Cortex of kidney (tissue), 1 donor: Measurements from ENCODE around the gene GTF2IRD1.
"Not testable (repeated sequence)": the region's sequence is repeated elsewhere in the genome, so short reads cannot be mapped to it uniquely, and the experiment has no call there.

Source experiments
- DNase-seq: peaks from one replicate; lab custom pipeline; 2025; lab: John Stamatoyannopoulos, UW

GTF2IRD1 gene

DNA sequence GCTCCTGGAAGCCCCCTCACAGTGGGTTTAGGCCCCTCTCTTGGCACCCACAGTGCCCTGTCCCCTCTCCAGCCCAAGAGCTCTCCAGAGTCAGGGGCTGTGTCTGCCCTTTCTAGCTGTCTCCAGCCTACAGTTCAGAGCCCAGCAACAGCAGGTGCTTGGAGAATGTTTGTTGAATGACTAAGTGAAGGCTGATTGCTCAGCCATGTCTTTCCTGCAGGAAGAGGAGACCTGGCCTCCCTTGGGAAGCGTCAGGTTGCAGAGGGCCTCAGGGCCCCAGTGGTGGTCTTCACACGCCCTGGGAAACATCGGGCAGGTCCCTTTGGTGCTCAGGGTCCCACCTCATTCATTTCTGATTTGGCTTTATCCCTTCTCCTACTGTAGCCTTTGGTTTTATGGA is 62.5 kb downstream of the GTF2IRD1 start:
- DNase-seq = no peak

DNA sequence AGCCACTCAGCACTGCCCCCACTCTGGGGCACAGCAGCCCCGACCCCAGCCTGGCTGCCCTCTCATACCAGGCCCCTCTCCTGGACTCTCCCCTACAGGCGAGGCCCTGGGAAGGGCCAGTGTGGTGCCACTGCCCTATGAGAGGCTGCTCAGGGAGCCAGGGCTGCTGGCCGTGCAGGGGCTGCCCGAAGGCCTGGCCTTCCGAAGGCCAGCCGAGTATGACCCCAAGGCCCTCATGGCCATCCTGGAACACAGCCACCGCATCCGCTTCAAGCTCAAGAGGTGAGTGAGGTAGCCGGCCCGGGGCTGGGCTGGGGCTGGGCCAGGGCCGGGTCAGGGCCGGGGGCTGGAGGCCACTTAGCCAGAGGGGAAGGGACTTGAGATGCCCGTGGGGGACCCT is 64.3 kb downstream of the GTF2IRD1 start:
- DNase-seq = no peak

DNA sequence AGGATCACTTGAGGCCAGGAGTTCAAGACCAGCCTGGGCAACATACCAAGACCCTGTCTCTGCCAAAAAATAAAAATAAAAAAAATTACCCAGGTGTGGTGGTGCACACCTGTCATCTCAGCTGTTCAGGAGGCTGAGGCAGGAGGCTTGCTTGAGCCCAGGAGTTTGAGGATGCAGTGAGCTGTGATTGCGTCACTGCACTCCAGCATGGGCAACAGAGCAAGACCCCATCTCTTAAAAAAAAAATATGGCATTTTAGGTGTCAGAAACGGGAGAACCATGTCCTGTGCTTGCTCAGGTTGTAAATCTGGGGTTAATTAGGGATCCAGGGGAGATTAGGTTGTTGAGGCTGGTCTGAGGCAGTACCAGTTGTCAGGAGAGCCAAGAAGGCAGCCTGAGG is 64.9 kb downstream of the GTF2IRD1 start:
- no peak for DNase-seq

DNA sequence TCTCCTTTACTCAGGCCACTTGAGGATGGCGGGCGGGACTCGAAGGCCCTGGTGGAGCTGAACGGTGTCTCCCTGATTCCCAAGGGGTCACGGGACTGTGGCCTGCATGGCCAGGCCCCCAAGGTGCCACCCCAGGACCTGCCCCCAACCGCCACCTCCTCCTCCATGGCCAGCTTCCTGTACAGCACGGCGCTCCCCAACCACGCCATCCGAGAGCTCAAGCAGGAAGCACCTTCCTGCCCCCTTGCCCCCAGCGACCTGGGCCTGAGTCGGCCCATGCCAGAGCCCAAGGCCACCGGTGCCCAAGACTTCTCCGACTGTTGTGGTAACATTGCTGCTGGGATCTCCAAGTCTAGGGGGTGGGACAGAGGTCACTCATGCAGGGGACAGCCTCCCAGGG is 65.7 kb downstream of the GTF2IRD1 start:
- DNase-seq = no peak

DNA sequence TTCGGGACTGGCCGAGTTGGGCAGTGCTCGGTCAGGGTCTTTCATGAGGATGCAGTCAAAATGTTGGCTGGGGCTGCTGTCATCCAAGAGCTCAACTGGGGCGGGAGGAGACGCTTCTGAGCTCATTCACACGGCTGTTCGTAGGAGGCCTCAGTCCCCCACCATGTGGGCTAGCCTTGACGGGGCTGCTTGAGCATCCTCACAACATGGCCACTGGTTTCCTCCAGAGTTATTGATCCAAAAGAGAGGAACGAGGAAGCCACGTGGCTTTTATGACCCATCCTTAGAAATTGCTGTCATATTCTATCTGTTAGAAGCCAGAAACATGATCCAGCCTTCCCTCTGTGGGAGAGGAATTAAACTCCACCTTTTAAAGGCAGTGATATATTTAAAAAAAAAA is 68.1 kb downstream of the GTF2IRD1 start:
- DNase-seq = no peak

DNA sequence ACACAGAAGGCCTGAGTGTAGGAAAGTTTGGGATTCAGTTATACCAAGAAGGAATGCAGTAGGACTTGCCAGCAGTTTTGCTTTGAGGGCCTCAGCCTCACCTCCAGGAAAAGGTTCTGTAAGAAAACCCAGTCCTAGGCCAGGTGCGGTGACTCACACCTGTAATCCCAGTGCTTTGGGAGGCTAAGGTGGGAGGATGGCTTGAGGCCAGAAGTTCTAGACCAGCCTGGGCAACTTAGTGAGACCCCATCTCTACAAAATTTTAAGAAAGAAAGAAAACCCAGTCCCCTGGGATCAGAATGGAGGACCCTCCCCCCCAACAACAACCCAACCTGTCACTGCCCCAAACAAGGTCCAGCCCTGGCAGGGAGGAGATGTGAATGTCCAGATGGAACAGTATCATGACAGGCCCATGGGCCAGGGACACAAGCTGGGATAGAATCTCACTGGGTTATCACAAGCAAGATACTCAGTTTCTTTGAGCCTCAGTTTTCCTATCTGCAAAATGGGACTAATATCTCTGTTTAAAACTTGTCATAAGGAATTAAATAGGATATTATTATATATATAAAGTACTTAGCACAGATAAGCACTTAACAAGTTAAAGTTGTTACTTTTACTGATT is 68.7 kb downstream of the GTF2IRD1 start:
- no peak for DNase-seq

DNA sequence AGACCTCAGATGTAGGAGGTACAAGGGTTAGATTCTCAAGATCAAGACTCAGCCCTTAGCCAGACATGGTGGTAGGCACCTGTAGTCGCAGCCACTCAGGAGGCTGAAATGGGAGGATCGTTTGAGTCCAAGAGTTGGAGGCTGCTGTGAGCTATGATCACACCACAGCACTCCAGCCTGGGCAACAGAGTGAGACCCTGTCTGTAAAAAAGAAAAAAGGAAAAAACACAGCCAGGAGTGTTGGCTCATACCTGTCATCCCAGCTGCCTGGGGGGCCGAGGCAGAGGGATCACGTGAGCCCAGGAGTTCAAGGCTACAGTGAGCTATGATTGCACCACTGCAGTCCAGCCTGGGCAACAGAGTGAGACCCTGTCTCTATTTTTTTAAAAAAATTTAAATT is 69.3 kb downstream of the GTF2IRD1 start:
- DNase-seq = no peak

DNA sequence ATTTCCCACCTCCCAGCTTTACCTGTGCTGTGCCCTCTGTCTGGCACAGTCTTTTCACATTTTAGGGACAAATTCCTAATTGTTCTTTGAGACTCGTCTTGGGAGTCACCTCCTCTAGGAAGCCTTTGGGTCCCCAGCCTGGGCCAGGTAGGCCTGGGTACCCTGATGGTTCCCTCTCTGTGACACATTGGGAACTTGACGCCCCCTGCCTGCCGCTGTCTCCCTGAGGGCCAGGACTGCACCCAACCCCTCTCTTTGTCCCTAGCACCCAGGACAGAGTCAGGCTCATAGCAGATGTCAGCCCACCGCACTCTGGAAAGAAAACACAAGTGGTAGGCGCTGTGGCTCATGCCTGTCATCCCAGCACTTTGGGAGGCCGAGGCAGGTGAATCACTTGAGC is 71.4 kb downstream of the GTF2IRD1 start:
- no peak for DNase-seq

DNA sequence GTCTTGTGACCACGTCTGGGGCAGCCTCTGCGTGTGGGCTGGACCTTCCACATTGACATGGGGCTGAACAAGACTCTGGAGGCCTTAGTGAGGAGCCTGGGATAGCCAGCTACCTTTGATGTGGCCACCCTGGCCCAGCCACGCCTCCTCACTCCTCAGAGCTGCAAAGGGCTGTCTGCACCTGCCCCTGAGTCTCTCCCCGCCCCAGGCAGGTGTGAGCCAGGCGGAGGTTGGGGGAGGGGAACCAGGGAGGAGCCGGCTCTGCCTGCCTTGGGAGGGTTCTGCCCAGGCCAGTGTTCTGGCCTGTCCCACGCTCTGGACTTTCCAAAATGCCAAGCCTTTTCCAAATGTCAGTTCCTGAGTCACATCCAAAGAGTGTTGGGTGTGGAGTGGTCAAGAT is 72.2 kb downstream of the GTF2IRD1 start:
- DNase-seq = no peak

DNA sequence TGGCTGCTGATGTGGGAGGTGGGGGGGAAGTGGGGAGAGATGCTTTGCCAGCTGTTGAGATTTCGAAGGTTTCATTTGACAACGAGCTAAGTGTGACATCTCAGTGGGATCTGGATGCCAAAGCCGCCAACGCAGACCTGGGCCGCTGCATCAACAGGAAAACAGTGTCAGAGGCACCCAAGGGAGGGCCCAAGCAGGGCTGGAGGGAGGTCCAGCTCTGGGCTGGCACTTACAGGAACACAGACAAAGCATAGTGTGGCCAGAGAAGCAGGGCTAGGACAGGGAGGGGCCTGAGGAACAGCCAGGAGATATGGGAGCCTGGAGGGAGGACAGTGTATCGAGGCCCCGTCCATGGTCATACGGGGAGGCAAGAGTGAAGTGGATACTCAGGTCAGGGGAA is 73.1 kb downstream of the GTF2IRD1 start:
- no peak for DNase-seq

DNA sequence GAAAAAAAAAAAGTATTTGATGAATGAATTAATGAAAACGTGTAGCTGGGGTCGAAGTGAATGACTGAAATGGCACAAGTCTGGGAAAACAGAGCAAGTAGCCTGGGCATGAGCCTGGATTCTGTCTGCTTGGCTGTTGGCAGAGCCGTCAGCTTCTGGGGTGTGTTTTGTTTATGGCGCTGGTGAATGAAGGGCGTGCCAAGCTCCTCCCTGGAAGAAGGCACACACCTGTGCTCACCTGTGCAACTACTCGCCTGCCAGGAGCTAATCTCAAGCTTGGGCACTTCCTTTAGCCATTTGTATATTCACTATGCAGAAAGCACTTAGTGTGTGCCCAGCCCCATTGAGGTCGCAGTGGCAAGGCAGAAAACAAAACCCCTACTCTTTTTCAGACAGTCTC is 74.1 kb downstream of the GTF2IRD1 start:
- DNase-seq = no peak

DNA sequence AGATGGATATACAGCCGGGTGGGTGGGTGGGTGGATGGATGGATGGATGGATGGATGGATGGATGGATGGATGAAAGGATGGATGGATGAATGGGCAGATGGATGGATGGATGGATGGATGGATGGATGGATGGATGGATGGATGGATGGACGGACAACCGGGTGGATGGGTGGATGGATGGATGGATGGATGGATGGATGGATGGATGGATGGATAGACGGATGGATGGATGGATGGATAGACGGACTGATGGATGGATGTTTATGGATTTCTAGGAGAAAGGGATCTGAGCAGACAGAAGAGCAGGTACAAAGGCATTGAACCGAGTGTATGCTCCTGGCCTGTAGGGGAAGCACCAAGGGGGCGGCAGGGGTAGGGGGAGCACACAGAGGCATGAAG is 75.1 kb downstream of the GTF2IRD1 start:
- DNase-seq = not testable (repeated sequence)

DNA sequence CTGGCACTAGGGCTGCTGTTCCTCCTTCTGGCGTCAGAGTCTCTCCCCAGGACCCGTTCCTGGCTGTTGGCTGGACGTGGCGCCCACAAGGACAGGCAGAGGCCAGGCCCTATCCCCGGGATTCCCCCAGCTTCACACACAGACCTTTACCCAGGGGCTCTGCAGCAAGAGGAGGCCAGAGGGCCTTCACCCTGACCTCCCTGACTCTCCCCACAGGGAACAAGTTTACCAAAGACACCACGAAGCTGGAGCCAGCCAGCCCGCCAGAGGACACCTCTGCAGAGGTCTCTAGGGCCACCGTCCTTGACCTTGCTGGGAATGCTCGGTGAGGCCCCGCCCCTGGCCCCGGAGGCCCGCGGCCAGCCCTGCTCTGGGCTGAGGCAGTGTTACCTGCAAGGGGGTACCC is 82.2 kb downstream of the GTF2IRD1 start:
- no peak for DNase-seq

DNA sequence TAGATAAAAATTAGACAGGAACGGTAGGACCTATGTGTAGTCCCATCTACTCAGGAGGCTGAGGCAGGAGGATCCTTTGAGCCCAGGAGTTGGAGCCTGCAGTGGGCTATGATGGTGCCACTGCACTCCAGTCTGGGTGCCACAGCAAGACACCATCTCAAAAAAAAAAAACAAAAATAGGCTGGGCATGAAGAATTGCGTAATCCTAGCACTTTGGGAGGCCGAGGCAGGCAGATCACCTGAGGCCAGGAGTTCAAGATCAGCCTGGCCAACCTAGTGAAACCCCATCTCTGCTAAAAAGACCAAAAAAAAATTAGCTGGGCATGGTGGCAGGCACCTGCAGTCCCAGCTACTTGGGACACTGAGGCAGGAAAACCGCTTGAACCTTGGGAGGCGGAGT is 88.2 kb downstream of the GTF2IRD1 start:
- not testable (repeated sequence) for DNase-seq

DNA sequence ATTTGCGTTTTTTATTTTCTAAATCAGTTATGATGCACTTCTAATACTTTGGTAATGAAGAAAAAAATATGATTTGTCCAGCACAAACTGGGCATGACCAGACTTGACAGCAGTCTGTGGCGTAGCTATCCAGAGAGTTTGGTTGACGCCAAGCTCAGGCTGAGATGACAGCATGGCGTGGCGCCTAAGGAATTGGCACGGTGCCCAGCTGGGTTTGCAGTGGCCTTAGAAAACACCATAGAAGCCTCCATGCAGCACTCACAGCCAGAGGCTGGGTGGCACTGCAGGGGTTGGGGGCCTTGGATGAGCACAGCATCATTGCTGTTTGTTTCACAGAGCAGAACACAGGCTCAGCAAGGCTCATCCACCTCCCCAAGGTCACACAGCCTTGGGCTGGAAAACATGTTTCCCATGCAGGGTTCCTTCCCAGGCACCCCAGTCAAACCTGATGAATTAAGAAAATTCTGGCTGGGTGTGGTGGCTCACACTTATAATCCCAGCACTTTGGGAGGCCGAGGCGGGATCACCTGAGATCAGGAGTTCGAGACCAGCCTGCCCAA is 88.9 kb downstream of the GTF2IRD1 start:
- no peak for DNase-seq

DNA sequence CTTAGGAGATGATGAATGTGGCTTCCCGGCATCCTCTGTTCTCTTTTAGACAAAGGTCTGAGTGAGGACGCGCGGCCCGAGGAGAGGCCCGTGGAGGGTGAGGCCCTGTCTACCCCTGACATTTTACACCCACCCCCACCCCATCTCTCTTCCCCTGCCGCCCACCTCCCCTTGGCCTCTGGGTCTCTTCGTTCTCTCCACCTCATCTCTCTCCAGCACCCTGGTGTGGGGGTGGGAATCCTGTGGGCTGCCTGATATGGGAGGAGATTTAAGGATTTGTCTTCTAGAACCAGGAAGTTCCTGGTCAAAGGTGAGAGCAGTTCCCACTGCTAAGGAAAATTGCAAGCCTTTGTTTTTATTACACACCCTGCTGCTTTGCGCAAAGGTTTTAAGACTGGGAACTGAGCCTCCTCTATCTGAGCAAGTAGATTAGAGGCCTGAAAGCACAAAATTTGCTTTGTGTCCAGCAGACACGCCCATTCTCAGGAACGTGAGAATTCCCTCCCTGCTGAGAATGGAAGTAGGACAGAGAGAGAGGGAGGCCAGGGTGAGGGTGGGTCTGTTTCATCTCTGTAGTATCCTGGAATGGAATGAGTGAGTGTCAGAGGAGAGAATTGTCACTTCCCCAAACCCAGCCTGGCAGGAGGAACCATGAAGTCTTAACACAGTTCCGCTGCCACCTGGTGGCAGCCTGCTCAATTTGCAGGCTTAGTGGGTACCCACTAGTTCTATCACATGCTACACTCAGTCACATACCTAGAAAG is 91.2 kb downstream of the GTF2IRD1 start:
- DNase-seq = no peak

DNA sequence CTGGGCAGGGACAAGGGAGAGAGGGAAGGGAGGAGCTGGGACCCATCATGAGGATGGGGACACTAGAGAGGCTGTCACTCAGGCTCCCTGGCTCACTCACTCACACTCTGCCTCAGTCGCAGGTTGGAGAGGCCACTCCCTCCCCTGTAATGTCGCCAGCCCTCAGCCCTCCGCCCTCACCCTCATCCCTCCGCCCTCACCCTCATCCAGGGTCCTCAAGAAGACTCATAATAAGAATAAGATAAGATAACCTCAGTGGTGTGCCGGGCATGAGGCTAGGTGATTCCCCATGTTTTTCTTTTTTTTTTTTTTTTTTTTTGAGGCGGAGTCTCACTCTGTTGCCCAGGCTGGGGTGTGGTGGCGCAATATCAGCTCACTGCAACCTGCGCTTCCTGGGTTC is 92.2 kb downstream of the GTF2IRD1 start:
- DNase-seq = no peak

DNA sequence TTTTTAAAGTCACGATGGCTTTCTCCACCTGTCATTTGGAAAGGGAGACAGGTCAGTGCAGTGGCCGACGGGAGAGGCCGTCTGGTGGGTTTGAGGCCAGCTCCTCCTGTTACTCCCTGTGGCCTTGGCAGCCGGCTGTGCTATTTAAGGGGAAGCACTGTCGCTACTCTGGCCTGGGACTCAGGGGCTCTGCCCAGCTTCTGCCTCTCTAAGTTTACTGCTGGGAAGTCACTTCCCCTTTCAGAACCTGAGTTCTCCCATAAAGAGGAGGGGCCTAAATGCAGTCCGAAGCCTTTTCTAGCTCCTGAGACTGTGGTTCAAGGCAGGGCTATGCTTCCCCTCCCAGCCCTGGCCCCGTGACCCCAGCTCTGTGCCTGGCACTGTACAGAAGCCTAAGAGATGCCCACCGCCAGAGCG is 99.9 kb downstream of the GTF2IRD1 start:
- DNase-seq = not testable (repeated sequence)

DNA sequence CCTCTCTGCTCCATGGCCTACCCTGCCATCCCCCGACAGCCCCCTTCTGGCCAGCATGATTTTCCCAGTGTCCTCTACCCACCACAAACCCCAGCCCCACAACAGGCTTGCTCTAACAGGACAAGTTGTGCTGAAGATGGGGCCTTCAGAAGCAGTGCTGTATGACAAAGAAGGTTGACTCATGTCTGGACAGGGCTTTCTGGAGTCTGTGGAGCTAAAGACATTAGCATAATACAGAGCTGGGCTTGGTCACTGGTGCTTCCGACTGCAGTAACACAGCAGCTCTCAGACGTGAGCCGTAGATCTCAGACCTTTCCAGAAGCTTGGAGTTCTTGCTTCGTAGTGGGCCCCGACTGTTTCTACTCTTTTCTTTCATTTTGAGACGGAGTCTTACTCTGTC is 100.5 kb downstream of the GTF2IRD1 start:
- no peak for DNase-seq

DNA sequence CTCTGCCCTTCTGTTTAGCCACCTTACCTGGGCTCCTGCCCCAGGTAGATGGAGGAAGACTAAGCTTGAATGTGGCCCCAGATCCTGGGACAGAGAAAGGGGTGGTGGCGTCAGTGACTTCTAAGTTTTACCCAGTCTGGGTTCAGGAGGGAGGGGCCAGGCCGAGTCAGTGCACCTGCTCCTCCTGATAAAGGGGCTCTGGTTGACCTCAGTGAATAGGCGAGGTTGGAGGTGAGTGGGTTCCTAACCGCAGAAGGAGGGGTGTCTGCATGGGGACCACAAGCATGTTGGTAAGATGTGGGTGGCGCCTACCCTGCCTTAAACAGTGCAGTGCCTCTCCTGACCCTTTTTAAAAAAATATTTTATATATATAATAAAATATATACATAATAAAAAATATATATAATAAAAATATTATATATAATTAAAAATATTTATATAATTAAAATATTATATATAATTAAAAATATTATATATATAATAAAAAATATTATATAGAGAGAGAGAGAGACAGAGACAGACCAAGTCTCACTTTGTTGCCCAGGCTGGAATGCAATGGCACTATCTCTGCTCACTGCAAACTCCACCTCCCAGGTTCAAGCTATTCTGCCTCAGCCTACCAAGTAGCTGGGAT is 106.5 kb downstream of the GTF2IRD1 start:
- no peak for DNase-seq

DNA sequence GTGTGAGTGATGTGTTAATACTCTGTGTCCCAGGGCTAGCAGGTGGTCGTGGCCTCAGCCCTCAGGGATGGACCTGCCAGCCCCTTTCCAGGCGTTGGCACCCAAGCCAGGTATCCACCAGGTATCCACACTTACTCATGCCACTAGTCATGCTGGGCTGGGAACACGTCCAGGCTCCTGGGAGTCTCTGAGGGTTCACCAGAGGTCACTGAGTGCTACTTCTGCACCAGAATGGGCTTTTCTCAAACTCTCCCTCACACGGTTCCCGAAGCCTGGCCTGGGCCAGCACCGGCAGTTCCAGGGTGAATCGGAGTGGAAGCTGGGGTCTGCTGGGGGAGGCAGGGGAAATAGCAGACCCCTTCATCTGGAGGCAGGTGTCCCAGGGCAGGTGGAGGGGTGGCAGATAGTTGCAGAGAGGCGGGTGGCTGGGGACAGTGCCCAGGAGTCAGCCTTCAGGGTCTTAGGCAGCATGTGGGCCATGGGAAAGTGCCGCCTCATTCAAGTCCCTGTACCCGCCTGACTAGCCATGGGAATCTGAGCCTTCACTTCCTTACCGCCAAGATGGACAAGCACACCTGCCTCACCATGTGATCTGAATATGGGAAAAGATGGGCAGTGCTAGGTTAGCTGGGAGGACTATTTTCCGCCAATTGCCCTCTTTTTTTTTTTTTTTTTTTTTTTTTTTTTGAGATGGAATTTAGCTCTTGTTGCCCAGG is 108.3 kb downstream of the GTF2IRD1 start:
- DNase-seq = no peak

DNA sequence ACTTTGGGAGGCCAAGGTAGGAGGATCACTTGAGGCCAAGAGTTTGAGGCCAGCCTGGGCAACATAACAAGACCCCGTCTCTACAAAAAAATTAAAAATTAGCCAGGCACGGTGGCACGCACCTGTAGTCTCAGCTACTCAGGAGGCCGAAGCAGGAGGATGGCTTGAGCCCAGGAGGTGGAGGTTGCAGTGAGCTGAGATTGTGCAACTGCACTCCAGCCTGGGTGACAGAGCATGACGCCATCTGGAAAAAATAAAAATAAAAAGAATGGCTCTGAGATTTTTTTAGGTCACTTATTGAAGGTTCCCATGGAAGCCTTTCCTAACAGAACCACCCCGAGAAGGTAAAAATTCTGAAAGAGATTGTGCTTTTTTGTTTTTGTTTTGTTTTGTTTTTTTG is 109.9 kb downstream of the GTF2IRD1 start:
- not testable (repeated sequence) for DNase-seq

DNA sequence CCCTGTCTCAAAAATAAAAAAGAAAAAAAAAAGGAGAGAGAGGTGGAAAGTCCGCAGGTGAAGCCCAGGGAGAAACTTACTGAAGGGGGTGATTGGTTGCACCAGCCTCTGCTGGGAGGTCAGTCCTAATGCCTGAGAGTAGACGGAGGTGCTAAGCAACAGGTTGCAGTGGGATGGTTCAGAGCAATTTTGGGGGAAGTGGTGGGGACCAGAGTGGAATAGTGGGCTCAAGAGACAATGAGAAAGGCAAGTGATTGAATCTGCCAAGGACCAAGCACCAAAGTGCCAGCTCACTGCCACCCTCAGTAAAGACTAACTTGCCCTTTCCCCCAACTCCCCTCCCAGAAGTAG is 113.6 kb downstream of the GTF2IRD1 start:
- no peak for DNase-seq
